ENCODE results near the gene INKA2.

INKA2 gene

DNA sequence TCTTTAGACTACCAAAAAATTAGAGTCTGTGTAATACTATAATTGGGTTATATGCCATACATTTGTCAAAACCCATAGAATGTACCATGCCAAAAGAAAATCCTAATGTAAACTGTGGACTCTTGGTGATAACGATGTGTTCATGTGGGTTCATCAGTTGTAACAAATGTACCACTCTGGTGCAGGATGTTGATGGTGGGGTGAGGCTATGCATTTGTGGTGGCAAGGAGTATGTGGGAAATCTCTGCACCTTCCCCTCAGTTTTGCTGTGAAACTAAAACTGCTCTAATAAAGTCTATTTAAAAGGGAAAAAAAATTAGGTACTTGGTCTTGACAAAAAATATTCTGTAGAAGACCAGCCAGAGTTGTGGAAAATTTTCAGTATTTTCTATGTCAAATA lies 43.4 kb downstream of the INKA2 start:
- H3K9me3 ChIP-seq (replicated peaks in 1 of 11): no peaks in the 10 kb centered on the region; a peak in 1 of 22 replicates
- no peak for TF ChIP-seq Cebpa-rat (IDR thresholded peaks at IDR 0.05)
- peaks cover 66 to 99% (median 91%) of the 10 kb centered on the region in 11 experiments for H3K36me3 ChIP-seq
- H3K9ac ChIP-seq: no peak overlapping the region
- H3K4me3 ChIP-seq: no peak overlapping the region
- peaks cover 0 to 92% (median 7%) of the 10 kb centered on the region in 11 experiments; a peak in 7 of 22 replicates for H4K20me1 ChIP-seq
- peaks cover 7 to 14% (median 10%) of the 10 kb centered on the region in 10 experiments; a peak in 15 of 20 replicates for H3K4me1 ChIP-seq
- H3K4me2 ChIP-seq: peak overlapping the region in 2 of 11 experiments; percentile 8 to 11; a peak in 4 of 22 replicates
- H3K27me3 ChIP-seq: no peaks in the 10 kb centered on the region
- H3K27ac ChIP-seq: no peak overlapping the region

DNA sequence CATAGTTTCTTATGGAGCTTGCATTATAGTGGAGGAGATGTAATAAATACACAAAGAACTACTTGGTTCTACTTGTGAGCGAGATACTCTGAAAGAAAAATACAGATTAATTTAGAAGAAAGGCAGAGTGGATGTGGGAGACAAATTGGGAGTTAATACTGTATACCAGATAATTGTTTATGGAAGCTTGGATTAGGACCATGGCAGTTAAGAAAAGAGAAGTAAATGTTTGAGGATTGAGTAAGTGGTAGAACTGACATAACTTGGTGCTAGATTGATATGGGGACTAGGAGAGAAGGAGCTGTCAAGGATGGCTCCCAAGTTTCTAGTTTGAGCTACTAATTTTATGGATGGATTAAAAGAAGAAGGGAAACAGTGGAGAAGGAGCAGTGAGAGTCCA lies 47.3 kb downstream of the INKA2 start:
- TF ChIP-seq Cebpa-rat (IDR thresholded peaks at IDR 0.05): no peak
- peaks cover 5 to 35% (median 29%) of the 10 kb centered on the region in 11 experiments; a peak in 19 of 22 replicates for H3K9me3 ChIP-seq (replicated peaks in 1 of 11)
- no peak overlapping the region for H3K4me3 ChIP-seq
- H3K4me1 ChIP-seq: peaks cover 7 to 44% (median 25%) of the 10 kb centered on the region in 10 experiments; a peak in 19 of 20 replicates
- peaks cover 33 to 86% (median 69%) of the 10 kb centered on the region in 11 experiments for H3K36me3 ChIP-seq
- peaks cover 0 to 92% (median 17%) of the 10 kb centered on the region in 11 experiments; a peak in 10 of 22 replicates for H4K20me1 ChIP-seq
- no peak overlapping the region for H3K4me2 ChIP-seq
- no peak overlapping the region for H3K9ac ChIP-seq
- H3K27ac ChIP-seq: no peak overlapping the region
- H3K27me3 ChIP-seq: no peaks in the 10 kb centered on the region

DNA sequence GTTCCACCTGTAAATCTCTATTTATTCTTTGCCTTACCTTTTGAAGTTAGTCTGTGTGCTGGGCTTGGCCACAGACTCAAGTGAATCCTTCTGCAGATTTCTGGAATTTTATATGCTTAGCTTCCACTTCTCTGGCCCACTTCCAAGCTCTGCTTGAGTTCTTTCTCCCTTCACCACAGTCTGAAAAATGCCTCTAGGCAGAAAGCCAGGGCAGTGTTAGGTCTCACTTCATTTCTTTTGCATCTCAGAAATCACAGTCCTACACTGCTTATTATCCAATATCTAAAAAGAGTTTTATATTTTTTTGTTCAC lies 48.9 kb downstream of the INKA2 start:
- Histone ChIP-seq H3K36me3 (peaks cover 33 to 69% (median 55%) of the 10 kb centered on the region in 11 experiments), H3K9me3 (replicated peaks in 1 of 11) (peaks cover 9 to 48% (median 41%) of the 10 kb centered on the region in 11 experiments; a peak in 21 of 22 replicates), H4K20me1 (peaks cover 0 to 85% (median 17%) of the 10 kb centered on the region in 11 experiments; a peak in 10 of 22 replicates), H3K9ac (no peak overlapping the region), H3K4me2 (peak overlapping the region in 4 of 11 experiments; percentile 25 to 62 (median 41); a peak in 4 of 22 replicates), H3K27ac (no peak overlapping the region), H3K27me3 (no peaks in the 10 kb centered on the region), H3K4me3 (no peak overlapping the region), H3K4me1 (peaks cover 0 to 34% (median 15%) of the 10 kb centered on the region in 10 experiments; a peak in 15 of 20 replicates)
- TF ChIP-seq Cebpa-rat (IDR thresholded peaks at IDR 0.05): no peak

Data from BLaER1 treated with 17β-estradiol and CSF1 and Interleukin-3, amounts not matched to agents 10 nM and 100 nM (cell line).